HG02884 (cell line): ENCODE data around the gene PRELP.
"Not testable (repeated sequence)": the region's sequence is repeated elsewhere in the genome, so short reads cannot be mapped to it uniquely, and the experiment has no call there.

Source experiments
- ATAC-seq: cut with Tn5 transposase; IDR thresholded peaks from one replicate; pipeline ENCODE4 v1.9.1; 2021; ENCODE audit warnings: mild to moderate bottlenecking, moderate library complexity; ENCODE audit not compliant: unreplicated experiment

PRELP gene

GRCh38 chr1:203504400-203505250 lies 29.0 kb downstream of the PRELP start:
- no peak for ATAC-seq

GRCh38 chr1:203505526-203506204 lies 30.1 kb downstream of the PRELP start:
- no peak for ATAC-seq

- no peak for ATAC-seq
Observed at GRCh38 chr1:203506858-203507626, 31.4 kb downstream of the PRELP start.

- ATAC-seq, result no peak
Observed at GRCh38 chr1:203507759-203508158, 32.2 kb downstream of the PRELP start.

GRCh38 chr1:203508463-203509073 lies 33.0 kb downstream of the PRELP start:
- ATAC-seq, result no peak

- no peak for ATAC-seq
Observed at GRCh38 chr1:203509135-203509534, 33.5 kb downstream of the PRELP start.

- ATAC-seq, result no peak
Observed at GRCh38 chr1:203511513-203511912, 35.9 kb downstream of the PRELP start.

- no peak for ATAC-seq
Observed at GRCh38 chr1:203511930-203512329, 36.3 kb downstream of the PRELP start.

GRCh38 chr1:203512517-203512847 lies 36.9 kb downstream of the PRELP start:
- no peak for ATAC-seq

- no peak for ATAC-seq
Observed at GRCh38 chr1:203512848-203513584, 37.4 kb downstream of the PRELP start.

GRCh38 chr1:203513585-203514031 lies 38.0 kb downstream of the PRELP start:
- ATAC-seq, result no peak

- no peak for ATAC-seq
Observed at GRCh38 chr1:203516184-203516583, 40.6 kb downstream of the PRELP start.

GRCh38 chr1:203516906-203517305 lies 41.3 kb downstream of the PRELP start:
- no peak for ATAC-seq

- ATAC-seq, result no peak
Observed at GRCh38 chr1:203517426-203518110, 42.0 kb downstream of the PRELP start.

GRCh38 chr1:203518139-203518538 lies 42.5 kb downstream of the PRELP start:
- not testable (repeated sequence) for ATAC-seq

GRCh38 chr1:203518541-203518940 lies 42.9 kb downstream of the PRELP start:
- no peak for ATAC-seq

GRCh38 chr1:203519053-203519840 lies 43.6 kb downstream of the PRELP start:
- no peak for ATAC-seq

- ATAC-seq, result no peak
Observed at GRCh38 chr1:203519896-203520295, 44.3 kb downstream of the PRELP start.

GRCh38 chr1:203520315-203520714 lies 44.7 kb downstream of the PRELP start:
- ATAC-seq, result no peak
